Esophagus squamous epithelium (tissue), 5 donors: ENCODE results near the gene SNAPC3. TPM values are rescaled to one million over a fixed set of nuclear protein-coding genes. Genes with fewer than 3 reads are reported as not detected.

Experiments
- DNase-seq: peaks from one replicate; lab custom pipeline; 2025; lab: John Stamatoyannopoulos, UW
- H3K27ac ChIP-seq, 4 donors: fragments of 200-600 bp; sonication (generic); one replicate each; pipeline ENCODE4 v1.5.1; 2016 to 2019; ENCODE audit warnings: mild to moderate bottlenecking in 1 of 4
- H3K27me3 ChIP-seq, 4 donors: fragments of 200-600 bp; sonication (generic); 1 replicate in 3 of 4; 2 replicates in 1 of 4; pipeline versions ENCODE4 v1.5.1 to v1.6.0; 2017 to 2021; ENCODE audit warnings: antibody characterized with exemption in 1 of 4
- H3K36me3 ChIP-seq, 3 donors: fragments of 200-600 bp; sonication (generic); one replicate each; pipeline ENCODE4 v1.5.1; 2016 to 2019
- H3K4me1 ChIP-seq, 3 donors: fragments of 200-600 bp; sonication (generic); one replicate each; pipeline ENCODE4 v1.5.1; 2017 to 2019
- H3K4me3 ChIP-seq, 4 donors: fragments of 200-600 bp; sonication (generic); 1 replicate in 3 of 4; 2 replicates in 1 of 4; pipeline ENCODE4 v1.5.1; 2016 to 2019; ENCODE audit warnings: mild to moderate bottlenecking in 2 of 4, moderate library complexity in 1 of 4
- H3K9me3 ChIP-seq, 3 donors: fragments of 200-600 bp; sonication (generic); one replicate each; pipeline ENCODE4 v1.5.1; 2016 to 2019
- POLR2A ChIP-seq, 4 donors: fragments of 450-650 bp; IDR thresholded peaks; one replicate each; pipeline ENCODE4 v1.6.1; 2017; ENCODE audit warnings: antibody characterized with exemption in 4 of 4, mild to moderate bottlenecking in 4 of 4, moderate library complexity in 3 of 4
- WGBS, 2 donors: methylation state at CpG; one replicate each; pipeline ENCODE4 v1.1.5; 2018; 5-methylcytosine and 5-hydroxymethylcytosine counted together
- intact Hi-C: fragments of 100-400 bp; cut with DNase I; formaldehyde crosslinking; loops from one replicate; pipeline ENCODE4 v1.15.0; 2022
- total RNA-seq, 4 donors: library from RNA; depleted of rRNA; stranded (reverse); fragments of >200 nt; gene quantifications; one replicate each; pipeline ENCODE4 v1.1.0, GENCODE V29; 2016
- TF ChIP-seq, protein P1 (sequence below), 6 experiments: fragments of 450-650 bp in 4 of 6; fragments of 200-600 bp in 2 of 6; sonication (generic) in 2 of 6; IDR thresholded peaks; one replicate each; pipeline ENCODE4 v1.5.1; 2016 to 2019; ENCODE audit warnings: antibody characterized with exemption in 6 of 6, mild to moderate bottlenecking in 4 of 6, moderate library complexity in 4 of 6
- donor health status: DM: yes; HTN: yes; CAD: no.

Gene SNAPC3
- total RNA-seq, 4 donors from 2014 or later: 18.9 to 28.6 (median 27.3) TPM

DNA sequence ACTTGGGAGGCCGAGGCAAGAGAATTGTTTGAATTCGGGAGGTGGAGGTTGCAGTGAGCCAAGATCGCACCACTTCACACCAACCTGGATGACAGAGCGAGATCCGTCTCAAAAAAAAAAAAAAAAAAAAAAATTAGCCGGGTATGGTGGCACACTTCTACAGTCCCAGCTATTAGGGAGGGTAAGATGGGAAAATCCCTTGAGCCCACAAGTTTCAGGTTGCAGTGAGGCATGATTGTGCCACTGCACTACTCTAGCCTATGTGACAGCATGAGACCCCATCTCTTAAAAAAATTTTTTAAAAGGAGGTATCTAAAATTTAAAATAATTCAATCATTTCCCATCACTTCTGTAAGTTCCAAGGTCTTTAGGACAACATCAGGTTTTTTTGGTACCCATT, 62.1 kb downstream of the SNAPC3 start:
- H3K9me3 ChIP-seq: no peaks in the 10 kb centered on the region
- no peak overlapping the region for H3K27ac ChIP-seq
- H3K27me3 ChIP-seq: no peaks in the 10 kb centered on the region
- no peak for TF ChIP-seq POLR2A (IDR thresholded peaks at IDR 0.05)
- TF ChIP-seq, protein P1, sequence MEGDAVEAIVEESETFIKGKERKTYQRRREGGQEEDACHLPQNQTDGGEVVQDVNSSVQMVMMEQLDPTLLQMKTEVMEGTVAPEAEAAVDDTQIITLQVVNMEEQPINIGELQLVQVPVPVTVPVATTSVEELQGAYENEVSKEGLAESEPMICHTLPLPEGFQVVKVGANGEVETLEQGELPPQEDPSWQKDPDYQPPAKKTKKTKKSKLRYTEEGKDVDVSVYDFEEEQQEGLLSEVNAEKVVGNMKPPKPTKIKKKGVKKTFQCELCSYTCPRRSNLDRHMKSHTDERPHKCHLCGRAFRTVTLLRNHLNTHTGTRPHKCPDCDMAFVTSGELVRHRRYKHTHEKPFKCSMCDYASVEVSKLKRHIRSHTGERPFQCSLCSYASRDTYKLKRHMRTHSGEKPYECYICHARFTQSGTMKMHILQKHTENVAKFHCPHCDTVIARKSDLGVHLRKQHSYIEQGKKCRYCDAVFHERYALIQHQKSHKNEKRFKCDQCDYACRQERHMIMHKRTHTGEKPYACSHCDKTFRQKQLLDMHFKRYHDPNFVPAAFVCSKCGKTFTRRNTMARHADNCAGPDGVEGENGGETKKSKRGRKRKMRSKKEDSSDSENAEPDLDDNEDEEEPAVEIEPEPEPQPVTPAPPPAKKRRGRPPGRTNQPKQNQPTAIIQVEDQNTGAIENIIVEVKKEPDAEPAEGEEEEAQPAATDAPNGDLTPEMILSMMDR (IDR thresholded peaks at IDR 0.05): no peak
- H3K4me1 ChIP-seq: peaks cover 0 to 3% (median 0%) of the 10 kb centered on the region in 3 donors
- intact Hi-C loops: no loop called here
- WGBS, 2 donors: 85 to 90% methylated on average over 5 to 6 of the region's 6 CpGs
- DNase-seq: no peak
- H3K4me3 ChIP-seq: no peak overlapping the region
- H3K36me3 ChIP-seq: peaks cover 0 to 51% (median 0%) of the 10 kb centered on the region in 3 donors

DNA sequence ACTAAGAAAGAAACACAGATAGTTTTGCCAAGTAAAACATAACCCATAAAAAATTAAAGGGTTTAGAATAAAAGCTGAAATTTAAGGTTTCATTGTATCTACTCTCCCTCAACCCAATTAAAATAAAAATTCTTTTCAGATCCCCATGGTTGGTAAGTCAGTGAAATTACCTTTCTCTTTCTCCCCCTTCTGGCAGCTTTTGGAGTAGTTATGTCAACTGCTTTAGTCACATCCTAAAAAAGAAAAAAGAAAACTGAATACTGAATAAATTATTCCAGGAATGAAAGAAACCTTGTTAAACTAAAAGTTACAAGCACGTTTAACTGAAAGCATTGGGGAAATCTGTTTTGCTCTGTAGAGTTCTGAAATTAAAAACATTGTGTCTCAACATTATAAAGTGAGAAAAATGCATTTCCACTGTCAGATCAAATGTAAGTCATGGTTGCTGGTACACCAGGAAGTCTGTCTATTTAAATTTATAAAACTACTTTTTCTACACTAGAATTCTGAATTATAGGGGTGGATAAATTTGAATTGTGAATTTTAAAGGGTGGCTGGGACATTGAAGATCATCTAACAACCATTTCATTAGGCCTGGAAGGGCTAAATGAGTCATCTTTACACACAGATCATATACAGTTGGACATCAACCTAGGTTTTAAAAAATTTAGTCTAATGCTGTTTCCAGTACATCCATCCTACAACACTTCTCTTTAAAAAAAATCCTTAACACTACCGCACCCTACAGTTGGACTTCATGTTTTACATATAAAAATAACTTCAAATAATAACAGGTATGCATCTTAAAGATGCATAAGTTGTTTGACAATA, 63.4 kb downstream of the SNAPC3 start:
- Histone ChIP-seq H3K27me3 (no peaks in the 10 kb centered on the region), H3K36me3 (peaks cover 0 to 43% (median 0%) of the 10 kb centered on the region in 3 donors), H3K4me3 (no peak overlapping the region), H3K9me3 (no peaks in the 10 kb centered on the region), H3K4me1 (peaks cover 0 to 3% (median 0%) of the 10 kb centered on the region in 3 donors), H3K27ac (no peak overlapping the region)
- intact Hi-C loops: no loop called here
- no peak for DNase-seq
- WGBS, 2 donors: 47 to 62% methylated on average over 2 of the region's 2 CpGs
- TF ChIP-seq, protein P1 (IDR thresholded peaks at IDR 0.05): peak in 4 of 6 experiments; percentile 10 to 41 (median 33)
- no peak for TF ChIP-seq POLR2A (IDR thresholded peaks at IDR 0.05)

DNA sequence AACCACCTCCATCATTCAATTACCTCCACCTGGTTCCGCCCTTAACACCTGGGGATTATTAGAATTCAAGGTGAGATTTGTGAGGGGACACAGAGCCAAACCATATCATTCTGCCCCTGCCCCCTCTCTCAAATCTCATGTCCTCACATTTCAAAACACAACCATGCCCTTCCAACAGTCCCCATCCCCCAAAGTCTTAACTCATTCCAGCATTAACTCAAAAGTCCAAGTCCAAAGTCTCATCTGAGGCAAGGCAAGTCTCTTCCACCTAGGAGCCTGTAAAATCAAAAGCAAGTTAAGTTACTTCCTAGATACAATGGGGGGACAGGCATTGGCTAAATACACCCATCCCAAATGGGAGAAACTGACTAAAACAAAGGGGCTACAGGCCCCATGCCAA, 69.3 kb downstream of the SNAPC3 start:
- DNase-seq: no peak
- no peaks in the 10 kb centered on the region for H3K9me3 ChIP-seq
- H3K27me3 ChIP-seq: no peaks in the 10 kb centered on the region
- TF ChIP-seq, protein P1 (IDR thresholded peaks at IDR 0.05): no peak
- TF ChIP-seq POLR2A (IDR thresholded peaks at IDR 0.05): no peak
- peaks cover 0 to 37% (median 0%) of the 10 kb centered on the region in 3 donors for H3K36me3 ChIP-seq
- no peak overlapping the region for H3K4me3 ChIP-seq
- no peak overlapping the region for H3K27ac ChIP-seq
- WGBS, 2 donors: 88 to 92% methylated on average over 1 of the region's 1 CpG
- no peaks in the 10 kb centered on the region for H3K4me1 ChIP-seq
- intact Hi-C loops: no loop called here

DNA sequence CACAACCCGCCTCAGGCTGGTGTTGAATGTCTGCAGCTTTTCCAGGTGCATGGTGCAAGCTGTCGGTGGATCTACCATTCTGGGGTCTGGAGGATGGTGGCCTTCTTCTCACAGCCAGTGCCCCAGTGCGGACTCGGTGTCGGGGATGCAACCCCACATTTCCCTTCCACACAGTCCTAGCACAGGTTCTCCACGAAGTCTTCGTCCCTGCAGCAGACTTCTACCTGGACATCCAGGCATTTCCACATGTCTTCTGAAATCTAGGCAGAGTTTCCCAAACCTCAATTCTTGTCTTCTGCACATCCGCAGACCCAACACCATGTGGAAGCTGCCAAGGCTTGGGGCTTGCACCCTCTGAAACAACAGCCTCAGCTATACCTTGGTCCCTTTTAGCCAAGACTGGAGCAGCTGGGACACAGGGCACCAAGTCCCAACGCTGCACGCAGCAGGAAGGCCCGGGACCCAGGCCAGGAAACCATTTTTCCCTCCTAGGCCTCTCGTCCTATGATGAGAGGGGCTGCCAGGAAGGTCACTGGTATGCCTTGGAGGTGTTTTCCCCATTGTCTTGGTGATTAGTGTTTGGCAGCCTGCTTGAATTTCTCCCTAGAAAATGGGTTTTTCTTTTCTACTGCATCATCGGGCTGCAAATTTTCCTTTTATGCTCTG, 69.9 kb downstream of the SNAPC3 start:
- Histone ChIP-seq H3K27me3 (no peaks in the 10 kb centered on the region), H3K4me1 (no peaks in the 10 kb centered on the region), H3K36me3 (peaks cover 0 to 37% (median 0%) of the 10 kb centered on the region in 3 donors), H3K9me3 (no peaks in the 10 kb centered on the region), H3K27ac (no peak overlapping the region), H3K4me3 (no peak overlapping the region)
- 83% methylated on average over 5 to 12 of the region's 13 CpGs for WGBS, 2 donors
- no peak for DNase-seq
- no peak for TF ChIP-seq POLR2A (IDR thresholded peaks at IDR 0.05)
- TF ChIP-seq, protein P1 (IDR thresholded peaks at IDR 0.05): no peak
- intact Hi-C loops: no loop called here
